HepG2 (cell line): ENCODE results near the gene VPS54. TPM values are rescaled to one million over a fixed set of nuclear protein-coding genes. Genes with fewer than 3 reads are reported as not detected.

Experiments
- EED ChIP-seq: sonication (generic); formaldehyde crosslinking; IDR thresholded peaks from 2 replicates; pipeline ENCODE4 v1.5.0; 2020; ENCODE audit warnings: mild to moderate bottlenecking, missing genetic modification reagents
- polyA plus RNA-seq, 8 experiments: library from polyadenylated mRNA; depleted of rRNA in 3 of 8; stranded (reverse) in 7 of 8; unstranded in 1 of 8; fragments of >200 nt; fragmentation: Illumina TruSeq in 4 of 8; extraction: Trizol in 4 of 8; gene quantifications; 2 replicates each; pipeline versions ENCODE4 v1.2.1 to v1.2.3, GENCODE V29; 2011 to 2016; ENCODE audit warnings: low read depth in 4 of 8, missing spikeins in 1 of 8, mixed read lengths in 1 of 8; ENCODE audit not compliant: insufficient read depth in 1 of 8
- total RNA-seq, 5 experiments: library from RNA; depleted of rRNA; stranded (reverse); fragments of >200 nt; fragmentation: Illumina TruSeq; extraction: Trizol; gene quantifications; 2 replicates each; pipeline ENCODE4 v1.2.3, GENCODE V29; 2016; ENCODE audit warnings: low read depth in 1 of 5
- TF ChIP-seq, protein P1 (sequence below), 2 experiments: sonication (generic) in 1 of 2; formaldehyde crosslinking in 1 of 2; IDR thresholded peaks; 2 replicates each; pipeline versions ENCODE4 v1.4.0 to v1.6.1; 2016 to 2020; ENCODE audit warnings: borderline replicate concordance in 1 of 2, low read depth in 1 of 2, mild to moderate bottlenecking in 1 of 2, missing genetic modification reagents in 1 of 2
- TF ChIP-seq, protein P2 (sequence below): sonication (generic); formaldehyde crosslinking; IDR thresholded peaks from 2 replicates; pipeline ENCODE4 v1.9.0; 2021; ENCODE audit warnings: missing genetic modification reagents, borderline replicate concordance
- TF ChIP-seq, protein P3 (sequence below): sonication (generic); formaldehyde crosslinking; IDR thresholded peaks from 2 replicates; pipeline ENCODE4 v1.8.0; 2022; ENCODE audit warnings: low read depth, missing genetic modification reagents

VPS54 gene
- total and polyA plus RNA-seq, 2 of the 13 experiments (the other 11 are each of a cell fraction or from before 2014, with no cell fraction given), result 64.7 to 77.5 TPM

DNA sequence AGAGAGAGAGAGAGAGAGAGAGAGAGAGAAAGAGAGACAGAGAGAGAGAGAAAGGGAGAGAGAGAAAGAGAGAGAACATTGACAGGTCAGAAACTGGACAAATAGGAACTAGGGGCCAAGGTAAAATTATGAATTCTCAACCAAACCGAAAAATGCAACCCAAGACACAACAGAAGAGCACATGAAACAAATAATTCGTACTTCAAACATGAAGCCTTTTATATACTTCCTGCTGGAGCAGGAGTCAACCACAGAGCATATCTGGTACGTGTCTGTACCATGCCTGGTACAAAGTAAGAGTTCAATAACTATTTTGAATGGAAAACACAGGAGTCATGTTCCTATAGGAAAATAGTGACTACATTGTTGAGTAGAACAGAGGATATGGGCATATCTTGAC is 6.5 kb upstream of the VPS54 start (continued):
- TF ChIP-seq, protein P1, sequence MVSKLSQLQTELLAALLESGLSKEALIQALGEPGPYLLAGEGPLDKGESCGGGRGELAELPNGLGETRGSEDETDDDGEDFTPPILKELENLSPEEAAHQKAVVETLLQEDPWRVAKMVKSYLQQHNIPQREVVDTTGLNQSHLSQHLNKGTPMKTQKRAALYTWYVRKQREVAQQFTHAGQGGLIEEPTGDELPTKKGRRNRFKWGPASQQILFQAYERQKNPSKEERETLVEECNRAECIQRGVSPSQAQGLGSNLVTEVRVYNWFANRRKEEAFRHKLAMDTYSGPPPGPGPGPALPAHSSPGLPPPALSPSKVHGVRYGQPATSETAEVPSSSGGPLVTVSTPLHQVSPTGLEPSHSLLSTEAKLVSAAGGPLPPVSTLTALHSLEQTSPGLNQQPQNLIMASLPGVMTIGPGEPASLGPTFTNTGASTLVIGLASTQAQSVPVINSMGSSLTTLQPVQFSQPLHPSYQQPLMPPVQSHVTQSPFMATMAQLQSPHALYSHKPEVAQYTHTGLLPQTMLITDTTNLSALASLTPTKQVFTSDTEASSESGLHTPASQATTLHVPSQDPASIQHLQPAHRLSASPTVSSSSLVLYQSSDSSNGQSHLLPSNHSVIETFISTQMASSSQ (IDR thresholded peaks at IDR 0.05; ENCODE audit: low read depth), result no peak
- TF ChIP-seq, protein P1 (CRISPR knock-in tag; IDR thresholded peaks at IDR 0.05; ENCODE audit: borderline replicate concordance), result no peak
- TF ChIP-seq, protein P2, sequence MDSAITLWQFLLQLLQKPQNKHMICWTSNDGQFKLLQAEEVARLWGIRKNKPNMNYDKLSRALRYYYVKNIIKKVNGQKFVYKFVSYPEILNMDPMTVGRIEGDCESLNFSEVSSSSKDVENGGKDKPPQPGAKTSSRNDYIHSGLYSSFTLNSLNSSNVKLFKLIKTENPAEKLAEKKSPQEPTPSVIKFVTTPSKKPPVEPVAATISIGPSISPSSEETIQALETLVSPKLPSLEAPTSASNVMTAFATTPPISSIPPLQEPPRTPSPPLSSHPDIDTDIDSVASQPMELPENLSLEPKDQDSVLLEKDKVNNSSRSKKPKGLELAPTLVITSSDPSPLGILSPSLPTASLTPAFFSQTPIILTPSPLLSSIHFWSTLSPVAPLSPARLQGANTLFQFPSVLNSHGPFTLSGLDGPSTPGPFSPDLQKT (CRISPR knock-in tag), result no peak
- TF ChIP-seq, protein P3, sequence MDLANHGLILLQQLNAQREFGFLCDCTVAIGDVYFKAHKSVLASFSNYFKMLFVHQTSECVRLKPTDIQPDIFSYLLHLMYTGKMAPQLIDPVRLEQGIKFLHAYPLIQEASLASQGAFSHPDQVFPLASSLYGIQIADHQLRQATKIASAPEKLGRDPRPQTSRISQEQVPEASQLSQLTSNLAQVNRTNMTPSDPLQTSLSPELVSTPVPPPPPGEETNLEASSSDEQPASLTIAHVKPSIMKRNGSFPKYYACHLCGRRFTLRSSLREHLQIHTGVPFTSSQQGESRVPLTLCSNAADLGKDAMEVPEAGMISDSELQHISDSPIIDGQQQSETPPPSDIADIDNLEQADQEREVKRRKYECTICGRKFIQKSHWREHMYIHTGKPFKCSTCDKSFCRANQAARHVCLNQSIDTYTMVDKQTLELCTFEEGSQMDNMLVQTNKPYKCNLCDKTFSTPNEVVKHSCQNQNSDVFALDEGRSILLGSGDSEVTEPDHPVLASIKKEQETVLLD, result no peak
- TF ChIP-seq EED (CRISPR knock-in tag), result no peak
